ENCODE results near the gene CRNKL1. TPM values are rescaled to one million over a fixed set of nuclear protein-coding genes. Genes with fewer than 3 reads are reported as not detected.

Gene CRNKL1
- total RNA-seq, 1 donor from 2014 or later = 24.9 TPM

DNA sequence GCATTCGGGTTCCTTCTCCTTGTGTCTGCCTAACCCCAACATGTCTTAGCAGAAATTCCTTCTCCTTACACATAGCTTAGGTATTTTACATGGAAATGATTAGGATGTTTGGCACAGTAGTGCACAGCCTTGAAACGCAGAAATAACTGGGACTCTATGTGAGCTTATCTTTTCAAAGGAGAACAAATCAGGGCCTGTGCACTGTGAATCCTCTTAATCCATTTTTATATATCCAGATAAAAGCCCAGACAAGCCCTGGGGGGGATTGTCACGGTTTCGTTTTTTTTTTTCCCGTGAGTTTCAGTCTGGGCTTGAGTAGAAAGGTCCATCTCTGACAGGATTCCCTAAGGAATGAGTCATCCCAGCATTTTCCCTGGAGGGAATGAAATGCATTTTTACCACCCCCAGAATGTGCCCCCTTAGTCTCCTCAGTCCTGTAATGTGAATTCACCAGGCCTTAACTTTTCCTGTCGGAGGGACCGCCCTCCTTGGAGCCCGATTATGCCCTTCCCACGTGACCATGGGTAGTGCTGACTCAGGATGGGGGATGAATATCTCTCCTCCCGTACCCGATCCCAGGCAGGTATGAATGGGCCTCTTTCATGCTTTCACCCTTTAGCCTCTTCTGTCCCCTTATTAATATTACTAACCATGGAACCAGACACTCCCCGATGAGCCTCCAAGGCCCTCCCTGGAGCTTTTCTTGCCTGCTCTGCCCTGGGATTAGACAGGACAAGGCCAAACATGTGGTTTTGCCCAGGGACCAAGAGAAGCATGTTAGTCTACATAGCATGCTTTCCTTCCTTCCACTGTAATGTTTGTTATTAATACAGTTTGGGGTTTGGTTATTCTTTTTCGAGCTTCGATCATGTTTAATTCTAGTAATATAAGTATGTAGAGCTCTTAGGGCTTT, 59.0 kb downstream of the CRNKL1 start:
- intact Hi-C loops (cut with DNase I) = loop anchor here (10.0 kb wide), 1 partner anchor 208 kb away; no protein-coding TSS in a partner anchor
- ATAC-seq (peak; percentile 63), DNase-seq (ENCODE audit: low spot score) (no peak)

DNA sequence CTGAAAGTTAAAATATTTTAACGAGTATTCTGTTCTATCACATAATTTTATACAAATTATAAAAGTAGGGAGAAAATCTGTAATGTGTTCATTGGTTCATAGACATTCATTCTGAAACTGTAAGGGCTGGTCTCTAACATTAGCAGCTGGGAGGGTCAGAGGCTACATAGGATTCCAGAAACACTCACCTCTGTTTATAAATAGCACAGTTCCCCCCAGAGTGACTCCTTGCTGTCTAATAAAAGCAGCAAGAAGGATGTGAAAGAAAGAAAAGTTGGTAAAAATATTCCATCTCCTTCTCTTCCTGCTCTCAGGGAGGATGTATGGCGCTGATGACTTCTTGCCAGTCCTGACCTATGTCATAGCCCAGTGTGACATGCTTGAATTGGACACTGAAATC, 60.4 kb downstream of the CRNKL1 start:
- intact Hi-C loops (cut with DNase I) = loop anchor here (10.0 kb wide), 1 partner anchor 207 kb away; no protein-coding TSS in a partner anchor
- ATAC-seq (no peak), DNase-seq (ENCODE audit: low spot score) (no peak)

DNA sequence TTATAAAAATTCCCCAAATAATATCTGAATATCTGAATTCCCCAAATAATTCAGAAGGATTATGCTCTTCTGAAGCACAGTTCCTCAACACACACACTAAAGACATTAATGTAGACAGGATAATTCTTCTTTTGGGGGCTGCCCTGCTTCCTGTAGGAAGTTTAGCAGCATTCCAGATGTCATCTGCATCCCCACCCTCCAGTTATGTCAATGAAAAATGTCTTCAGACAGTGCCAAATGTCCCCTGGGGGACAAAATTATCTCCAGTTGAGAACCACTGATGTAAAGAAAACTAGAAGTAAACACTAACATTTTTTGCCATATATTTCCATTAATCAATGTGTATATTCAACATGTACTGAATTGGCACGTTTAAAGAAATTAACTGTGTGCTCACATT, 61.0 kb downstream of the CRNKL1 start:
- no peak for ATAC-seq
- no peak for DNase-seq (ENCODE audit: low spot score)
- intact Hi-C loops (cut with DNase I) = loop anchor here (10.0 kb wide), 1 partner anchor 207 kb away; no protein-coding TSS in a partner anchor

DNA sequence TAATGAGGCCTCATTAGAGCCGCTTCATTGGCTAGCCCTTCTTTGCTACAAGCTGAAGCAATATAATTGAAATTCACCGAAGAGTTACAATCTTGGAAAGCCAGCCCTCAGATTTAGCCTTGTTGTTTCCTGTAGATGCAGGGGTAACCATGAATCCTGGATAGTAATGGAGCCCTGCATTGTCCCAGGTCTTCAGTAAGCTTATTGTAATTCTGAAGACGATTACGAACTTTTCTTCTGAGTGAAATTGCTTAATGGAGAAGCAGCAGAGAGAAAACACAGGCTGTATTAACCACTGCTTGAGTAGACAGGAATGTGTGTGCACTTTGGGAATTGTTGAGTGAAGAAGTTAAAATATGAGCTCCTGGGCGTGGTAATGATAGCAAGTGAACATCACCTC, 61.4 kb downstream of the CRNKL1 start:
- ATAC-seq = no peak
- intact Hi-C loops (cut with DNase I) = loop anchor here (10.0 kb wide), 1 partner anchor 206 kb away; no protein-coding TSS in a partner anchor
- DNase-seq (ENCODE audit: low spot score) = no peak

DNA sequence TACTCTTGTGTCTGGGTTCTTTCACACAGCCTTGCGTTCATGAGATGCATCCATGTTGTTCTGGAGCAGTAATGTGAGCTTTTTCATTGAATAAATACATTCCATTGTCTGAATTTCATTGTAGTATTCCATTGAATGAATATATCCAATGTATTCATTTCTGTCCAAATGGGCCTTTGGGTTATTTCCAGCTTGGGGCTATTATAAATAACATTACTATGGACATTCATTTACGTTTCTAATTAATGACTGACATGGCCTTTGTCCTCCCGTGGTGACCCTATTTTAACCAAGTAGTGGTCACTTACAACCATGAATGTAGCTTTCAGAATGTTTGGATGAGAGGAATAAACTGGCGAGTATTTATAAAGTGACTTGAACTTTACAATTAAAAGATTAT, 65.2 kb downstream of the CRNKL1 start:
- intact Hi-C loops (cut with DNase I) = no loop called here
- DNase-seq (ENCODE audit: low spot score) (no peak), ATAC-seq (no peak)

DNA sequence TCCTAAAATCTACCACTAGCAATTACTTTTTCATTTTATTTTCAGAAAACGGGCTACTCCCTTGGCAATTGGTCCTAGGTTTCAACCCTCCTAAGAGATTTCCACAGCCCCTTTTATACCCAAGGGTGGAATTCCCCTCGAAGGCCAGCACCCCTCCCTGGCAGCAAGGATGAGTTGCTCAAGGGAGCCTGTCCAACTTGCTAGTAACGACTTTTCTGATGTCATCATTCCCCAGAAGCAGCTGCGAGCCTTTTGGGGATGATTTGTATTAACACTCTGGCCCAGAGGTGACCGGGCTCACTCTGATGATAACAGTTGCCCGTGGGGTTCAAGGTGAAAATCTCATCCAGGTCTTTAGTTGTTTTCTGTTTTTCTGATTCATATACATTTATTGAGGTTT, 65.8 kb downstream of the CRNKL1 start:
- intact Hi-C loops (cut with DNase I) = no loop called here
- DNase-seq (ENCODE audit: low spot score) = no peak
- no peak for ATAC-seq

Other genes starting within 250 kb of the CRNKL1 start
- gene NAA20, start 35.1 kb downstream of the CRNKL1 start, total RNA-seq = 38.1 TPM
- 0.40 TPM for gene CFAP61, start 66 bp upstream of the CRNKL1 start, total RNA-seq